ENCODE measurements around the gene HS6ST1.
A peak's percentile ranks its signal among the peaks of the same experiment; 100 is the strongest.

Gene HS6ST1

DNA sequence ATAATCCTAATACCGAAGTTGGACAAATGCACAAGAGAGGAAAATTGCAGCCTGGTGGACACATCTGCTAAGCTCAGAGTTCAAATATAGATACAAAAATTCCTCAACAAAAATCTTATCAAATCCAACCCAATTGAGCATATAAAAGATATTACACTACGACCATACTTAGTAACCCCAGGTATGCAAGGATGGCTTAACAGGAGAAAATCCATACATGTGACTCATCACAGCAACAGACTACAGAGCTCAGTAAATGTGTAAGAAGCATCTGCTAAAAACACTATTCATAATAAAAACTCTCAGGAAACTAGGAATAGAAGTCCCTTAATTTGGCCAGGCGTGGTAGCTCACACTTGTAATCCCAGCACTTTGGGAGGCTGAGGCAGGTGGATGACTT, 28.3 kb downstream of the HS6ST1 start:
- DNase-seq (ENCODE audit: low read depth): peak; percentile 30
- TF ChIP-seq CTCF (conservative IDR thresholded peaks at IDR 0.05; ENCODE audit: control insufficient read depth, insufficient read depth, low read depth, low read length): no peak

DNA sequence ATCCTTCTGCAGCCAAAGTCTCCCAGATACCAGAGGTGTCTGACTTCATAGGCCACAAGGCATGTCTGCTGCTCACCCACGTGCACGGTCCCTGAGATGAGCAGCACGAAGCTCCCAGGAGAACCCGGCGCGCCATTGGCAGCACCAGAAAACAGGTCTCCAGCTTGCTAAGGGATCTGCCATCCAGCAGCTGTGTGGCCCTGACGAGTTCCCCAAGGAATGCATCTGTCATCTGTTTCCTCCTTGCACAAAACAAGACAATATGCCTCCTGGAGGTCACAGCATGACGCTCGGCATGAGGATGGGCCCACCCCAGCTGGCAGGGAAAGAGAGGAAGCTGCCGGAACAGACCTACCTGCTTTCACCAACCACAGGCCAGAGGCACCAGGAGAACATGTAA, 29.2 kb downstream of the HS6ST1 start:
- no peak for TF ChIP-seq CTCF (conservative IDR thresholded peaks at IDR 0.05; ENCODE audit: control insufficient read depth, insufficient read depth, low read depth, low read length)
- no peak overlapping the region for H3K4me3 ChIP-seq (ENCODE audit: control insufficient read depth, low read depth, low read length)
- no peak for DNase-seq (ENCODE audit: low read depth)

More for the DNA sequence above, 28.3 kb downstream of the HS6ST1 start:
- no peak overlapping the region for H3K4me3 ChIP-seq (ENCODE audit: control insufficient read depth, low read depth, low read length)

- DNase-seq (ENCODE audit: low read depth): no peak
Measured at GRCh38 chr2:128288781-128289180, 29.9 kb downstream of the HS6ST1 start.

DNA sequence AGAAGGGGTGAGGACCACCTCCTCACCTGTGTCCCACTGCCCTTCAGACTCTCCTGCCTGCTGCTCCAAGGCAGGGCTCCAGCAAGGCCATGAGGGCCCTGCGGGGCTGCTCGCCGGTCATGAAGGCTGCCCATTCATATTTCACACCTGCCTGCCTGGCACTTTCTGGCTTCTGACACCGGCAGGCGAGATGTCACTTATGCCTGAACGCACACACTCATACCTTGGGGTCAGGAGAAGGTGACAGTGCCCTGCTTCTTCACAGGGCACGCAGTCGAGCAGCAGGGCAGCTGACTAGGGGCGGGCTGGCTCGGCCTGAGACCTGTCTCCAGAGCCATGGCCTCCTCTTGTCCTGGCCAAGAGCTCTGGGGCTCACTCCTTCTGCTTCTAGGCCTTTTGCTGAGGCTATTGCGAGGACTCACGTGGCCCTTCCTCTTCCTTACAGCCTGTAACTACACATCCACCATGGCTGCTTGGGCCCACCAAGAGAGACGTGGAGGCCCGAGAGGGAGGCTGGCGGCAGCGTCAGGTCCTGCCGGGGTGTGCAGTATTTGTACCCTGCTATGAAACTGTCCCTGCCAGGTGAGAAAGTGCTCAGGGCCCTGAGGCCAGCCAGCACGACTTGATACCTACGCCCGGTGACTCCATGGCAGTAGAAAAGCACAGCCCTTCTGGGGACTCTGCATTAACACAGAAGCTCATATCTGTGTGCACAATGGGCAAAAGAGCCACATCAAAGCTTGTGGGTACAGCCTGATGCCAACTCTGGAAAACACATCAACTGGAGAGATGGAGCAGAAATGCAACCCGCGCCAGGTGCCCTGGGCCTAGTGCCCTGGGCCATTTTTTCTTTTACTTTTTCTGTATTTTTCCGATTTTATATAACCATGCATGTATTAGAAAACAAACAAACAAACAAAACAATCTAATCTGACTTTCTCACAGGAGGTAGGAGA, 30.6 kb downstream of the HS6ST1 start:
- H3K4me3 ChIP-seq (ENCODE audit: control insufficient read depth, low read depth, low read length): no peak overlapping the region
- TF ChIP-seq CTCF (conservative IDR thresholded peaks at IDR 0.05; ENCODE audit: control insufficient read depth, insufficient read depth, low read depth, low read length): no peak
- no peak for DNase-seq (ENCODE audit: low read depth)

More at GRCh38 chr2:128288781-128289180, 29.9 kb downstream of the HS6ST1 start:
- TF ChIP-seq CTCF (conservative IDR thresholded peaks at IDR 0.05; ENCODE audit: control insufficient read depth, insufficient read depth, low read depth, low read length): no peak
- H3K4me3 ChIP-seq (ENCODE audit: control insufficient read depth, low read depth, low read length): no peak overlapping the region

DNA sequence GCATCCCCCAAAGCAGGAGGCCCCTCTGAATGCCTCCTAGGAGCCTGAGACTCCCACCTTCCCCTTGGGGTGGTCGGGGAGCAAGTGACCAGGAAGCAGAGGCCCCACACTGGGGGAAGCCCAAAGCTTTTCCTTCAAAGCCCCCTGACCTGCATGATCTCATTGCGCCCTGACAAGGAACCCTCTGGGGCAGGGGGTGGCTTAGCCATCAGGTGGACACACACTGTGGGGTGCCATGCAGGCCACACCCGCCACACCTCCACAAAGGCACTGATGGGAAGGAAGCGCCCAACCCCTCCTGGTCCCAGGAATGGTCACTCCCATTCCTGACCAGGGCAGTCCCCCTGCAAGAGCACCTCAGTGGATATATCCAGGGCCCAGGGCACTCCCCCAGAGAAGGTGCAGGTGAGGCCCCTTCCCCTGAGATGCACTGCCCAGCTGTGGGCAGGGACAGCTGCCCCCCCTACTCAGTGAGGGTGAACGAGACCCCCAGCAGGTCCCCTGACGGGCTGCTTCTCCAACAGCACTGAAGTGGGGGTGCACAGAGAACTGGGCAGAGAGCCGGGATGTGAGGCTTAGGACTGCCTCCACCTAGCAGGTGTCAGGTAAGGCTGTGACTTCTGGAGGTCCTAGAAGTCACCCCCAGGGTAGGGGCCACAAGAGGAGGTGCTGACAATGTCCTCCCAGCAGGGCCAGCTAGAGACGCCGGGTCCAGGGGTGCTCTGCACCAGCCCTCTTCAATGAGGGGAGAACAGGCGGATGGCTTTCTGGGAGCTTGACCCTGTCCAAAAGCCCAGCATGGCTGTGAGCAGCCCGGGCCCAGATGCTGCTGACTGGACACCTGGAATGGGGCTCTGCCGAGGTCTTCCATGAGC, 31.5 kb downstream of the HS6ST1 start:
- no peak for TF ChIP-seq CTCF (conservative IDR thresholded peaks at IDR 0.05; ENCODE audit: control insufficient read depth, insufficient read depth, low read depth, low read length)
- DNase-seq (ENCODE audit: low read depth): no peak
- H3K4me3 ChIP-seq (ENCODE audit: control insufficient read depth, low read depth, low read length): no peak overlapping the region

DNA sequence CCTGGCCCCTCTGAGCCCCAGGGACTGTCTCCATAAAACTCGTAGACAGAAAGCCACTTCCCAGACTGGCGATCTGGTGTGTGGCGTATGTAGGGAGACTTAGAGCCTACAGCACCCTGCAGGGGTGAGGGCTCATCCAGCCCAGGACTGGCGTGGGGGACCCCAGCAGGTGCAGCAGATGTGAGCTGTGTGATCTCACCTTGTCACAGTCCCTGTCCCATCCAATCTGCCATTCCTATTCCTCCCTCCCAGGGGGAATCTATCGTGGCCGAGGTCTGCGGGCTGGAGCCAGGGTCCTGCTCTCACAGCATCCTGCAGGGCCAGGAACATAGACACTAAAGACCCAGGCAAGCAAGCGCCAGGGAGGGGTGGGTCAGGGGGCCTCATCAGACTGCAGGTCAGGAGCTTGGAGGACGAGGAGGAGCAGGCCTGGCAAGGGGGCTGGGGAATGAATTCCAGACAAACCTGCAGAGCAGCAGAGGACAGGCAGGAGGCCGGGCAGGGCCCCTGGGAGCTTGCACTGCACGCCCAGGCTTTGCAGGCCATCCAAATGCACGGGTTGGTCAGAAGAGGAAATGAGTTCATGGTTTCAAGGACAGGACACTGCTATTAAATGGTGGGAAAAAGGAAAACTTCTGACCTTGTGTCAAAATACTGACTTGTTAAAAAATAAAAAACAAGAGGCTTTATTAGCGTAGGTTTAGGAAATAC, 32.5 kb downstream of the HS6ST1 start:
- H3K4me3 ChIP-seq (ENCODE audit: control insufficient read depth, low read depth, low read length): no peak overlapping the region
- TF ChIP-seq CTCF (conservative IDR thresholded peaks at IDR 0.05; ENCODE audit: control insufficient read depth, insufficient read depth, low read depth, low read length): no peak
- DNase-seq (ENCODE audit: low read depth): no peak
